ENCODE results near the gene TRIM44. TPM values are rescaled to one million over a fixed set of nuclear protein-coding genes. Genes with fewer than 3 reads are reported as not detected.

The TRIM44 gene
- total and polyA plus RNA-seq, 8 donors, result 6.3 to 55.4 (median 36.4) TPM

GRCh38 chr11:35617687-35618496 is 44.7 kb upstream of the TRIM44 start, which contains the start of gene FJX1:
Gene FJX1, plus strand, starts transcription at chr11:35618460. Its CDS starts 177 bp downstream, at chr11:35618637.
- DNase-seq (peak; percentile 28 to 76 (median 52)), ATAC-seq (peak; percentile 32 to 60 (median 54)), FAIRE-seq (no peak)
- no peaks in the 10 kb centered on the region for H3K36me3 ChIP-seq
- WGBS, 2 donors, result 19 to 23% methylated on average over 39 to 56 of the region's 57 CpGs
- intact Hi-C loops (cut with DNase I), result loop anchor here in 2 of 3 donors (5.0 to 10.0 kb wide), 3 partner anchors 507 to 647 kb away; no protein-coding TSS in a partner anchor
- peaks cover 0 to 12% (median 0%) of the 10 kb centered on the region in 3 donors for H3K4me1 ChIP-seq
- no peaks in the 10 kb centered on the region for H3K27me3 ChIP-seq
- no peak for TF ChIP-seq CTCF (IDR thresholded peaks at IDR 0.05)
- H3K9me3 ChIP-seq, result no peaks in the 10 kb centered on the region
- H3K4me3 ChIP-seq, result peak within 1 kb of the TSS; percentile 48 to 70 (median 58)
- peak within 1 kb of the TSS in 3 of 4 donors; percentile 28 to 70 (median 68) for H3K27ac ChIP-seq

- intact Hi-C loops (cut with DNase I), result loop anchor here in 2 of 3 donors (5.0 to 10.0 kb wide), 3 partner anchors 506 to 646 kb away; no protein-coding TSS in a partner anchor
- no peak for TF ChIP-seq CTCF (IDR thresholded peaks at IDR 0.05)
- peaks cover 0 to 12% (median 0%) of the 10 kb centered on the region in 3 donors for H3K4me1 ChIP-seq
- peak overlapping the region; percentile 48 to 70 (median 58) for H3K4me3 ChIP-seq
- peak overlapping the region in 2 of 4 donors; percentile 68 to 70 for H3K27ac ChIP-seq
- H3K9me3 ChIP-seq, result no peaks in the 10 kb centered on the region
- FAIRE-seq (no peak), ATAC-seq (peak; percentile 39 to 65 (median 40)), DNase-seq (peak; percentile 9 to 84 (median 40))
- WGBS, 2 donors, result 0 to 1% methylated on average over 37 to 91 of the region's 91 CpGs
- no peaks in the 10 kb centered on the region for H3K36me3 ChIP-seq
- H3K27me3 ChIP-seq, result no peaks in the 10 kb centered on the region
Measured at GRCh38 chr11:35618497-35619115, 44.0 kb upstream of the TRIM44 start.

DNA sequence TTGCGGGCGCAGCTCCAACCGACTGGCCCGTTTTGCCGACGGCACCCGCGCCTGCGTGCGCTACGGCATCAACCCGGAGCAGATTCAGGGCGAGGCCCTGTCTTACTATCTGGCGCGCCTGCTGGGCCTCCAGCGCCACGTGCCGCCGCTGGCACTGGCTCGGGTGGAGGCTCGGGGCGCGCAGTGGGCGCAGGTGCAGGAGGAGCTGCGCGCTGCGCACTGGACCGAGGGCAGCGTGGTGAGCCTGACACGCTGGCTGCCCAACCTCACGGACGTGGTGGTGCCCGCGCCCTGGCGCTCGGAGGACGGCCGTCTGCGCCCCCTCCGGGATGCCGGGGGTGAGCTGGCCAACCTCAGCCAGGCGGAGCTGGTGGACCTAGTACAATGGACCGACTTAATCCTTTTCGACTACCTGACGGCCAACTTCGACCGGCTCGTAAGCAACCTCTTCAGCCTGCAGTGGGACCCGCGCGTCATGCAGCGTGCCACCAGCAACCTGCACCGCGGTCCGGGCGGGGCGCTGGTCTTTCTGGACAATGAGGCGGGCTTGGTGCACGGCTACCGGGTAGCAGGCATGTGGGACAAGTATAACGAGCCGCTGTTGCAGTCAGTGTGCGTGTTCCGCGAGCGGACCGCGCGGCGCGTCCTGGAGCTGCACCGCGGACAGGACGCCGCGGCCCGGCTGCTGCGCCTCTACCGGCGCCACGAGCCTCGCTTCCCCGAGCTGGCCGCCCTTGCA is 43.3 kb upstream of the TRIM44 start:
- peak overlapping the region; percentile 48 to 70 (median 58) for H3K4me3 ChIP-seq

More for the DNA sequence above, 43.3 kb upstream of the TRIM44 start:
- no peaks in the 10 kb centered on the region for H3K9me3 ChIP-seq
- H3K4me1 ChIP-seq, result peaks cover 0 to 12% (median 0%) of the 10 kb centered on the region in 3 donors
- 0% methylated on average over 55 to 84 of the region's 84 CpGs for WGBS, 2 donors
- ATAC-seq (peak; percentile 40 to 58 (median 50)), FAIRE-seq (no peak), DNase-seq (peak; percentile 14 to 84 (median 46))
- no peaks in the 10 kb centered on the region for H3K27me3 ChIP-seq
- intact Hi-C loops (cut with DNase I), result loop anchor here in 2 of 3 donors (5.0 to 10.0 kb wide), 3 partner anchors 506 to 646 kb away; no protein-coding TSS in a partner anchor
- H3K27ac ChIP-seq, result peak overlapping the region in 1 of 4 donors; percentile 68
- no peak for TF ChIP-seq CTCF (IDR thresholded peaks at IDR 0.05)
- no peaks in the 10 kb centered on the region for H3K36me3 ChIP-seq
